ENCODE measurements around the gene SLC12A3.
A peak's percentile ranks its signal among the peaks of the same experiment; 100 is the strongest.

Gene SLC12A3

GRCh38 chr16:56956076-56956475, 91.1 kb downstream of the SLC12A3 start:
- Histone ChIP-seq H3K4me1 (ENCODE audit: insufficient read depth, low read length) (no peaks in the 10 kb centered on the region), H3K36me3 (ENCODE audit: insufficient read depth, low read length) (no peaks in the 10 kb centered on the region), H3K9me3 (ENCODE audit: control insufficient read depth, insufficient read depth, low read length) (no peaks in the 10 kb centered on the region), H3K9ac (ENCODE audit: low read depth, low read length) (no peak overlapping the region)

GRCh38 chr16:56956756-56957155, 91.7 kb downstream of the SLC12A3 start:
- Histone ChIP-seq H3K9ac (ENCODE audit: low read depth, low read length) (no peak overlapping the region), H3K4me1 (ENCODE audit: insufficient read depth, low read length) (no peaks in the 10 kb centered on the region)

GRCh38 chr16:56960681-56961281, 95.8 kb downstream of the SLC12A3 start:
- H3K4me1 ChIP-seq (ENCODE audit: insufficient read depth, low read length), result no peaks in the 10 kb centered on the region; the same call in 1 of the 2 replicates
- H3K9me3 ChIP-seq (ENCODE audit: control insufficient read depth, insufficient read depth, low read length), result no peaks in the 10 kb centered on the region
- no peaks in the 10 kb centered on the region for H3K36me3 ChIP-seq (ENCODE audit: insufficient read depth, low read length)
- no peak overlapping the region for H3K9ac ChIP-seq (ENCODE audit: low read depth, low read length)

More at GRCh38 chr16:56956756-56957155, 91.7 kb downstream of the SLC12A3 start:
- Histone ChIP-seq H3K9me3 (ENCODE audit: control insufficient read depth, insufficient read depth, low read length) (no peaks in the 10 kb centered on the region), H3K36me3 (ENCODE audit: insufficient read depth, low read length) (no peaks in the 10 kb centered on the region)

DNA sequence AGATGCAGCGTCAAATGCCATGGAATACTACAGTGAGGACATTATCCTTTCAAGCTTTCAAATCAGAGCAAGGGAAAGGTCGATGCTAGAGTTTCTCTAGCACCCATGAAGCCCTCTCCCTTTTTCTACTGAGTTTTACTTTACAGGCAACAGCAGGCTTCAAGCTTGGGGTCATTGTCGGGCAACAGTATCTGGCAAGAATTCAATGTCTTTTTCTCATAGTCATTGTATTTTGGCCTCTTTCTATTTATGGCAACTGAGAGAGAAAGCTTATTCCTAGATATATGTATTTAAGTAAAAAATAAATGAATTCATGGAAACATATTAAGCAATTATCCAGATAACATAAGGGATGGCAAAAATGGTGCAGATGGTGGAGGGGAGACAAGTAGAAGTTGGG, 96.4 kb downstream of the SLC12A3 start:
- H3K9me3 ChIP-seq (ENCODE audit: control insufficient read depth, insufficient read depth, low read length), result no peaks in the 10 kb centered on the region
- no peaks in the 10 kb centered on the region; the same call in 1 of the 2 replicates for H3K4me1 ChIP-seq (ENCODE audit: insufficient read depth, low read length)
- no peaks in the 10 kb centered on the region for H3K36me3 ChIP-seq (ENCODE audit: insufficient read depth, low read length)
- H3K9ac ChIP-seq (ENCODE audit: low read depth, low read length), result no peak overlapping the region

- no peaks in the 10 kb centered on the region for H3K9me3 ChIP-seq (ENCODE audit: control insufficient read depth, insufficient read depth, low read length)
- H3K9ac ChIP-seq (ENCODE audit: low read depth, low read length), result no peak within 1 kb of the TSS
- no peaks in the 10 kb centered on the region; the same call in 1 of the 2 replicates for H3K4me1 ChIP-seq (ENCODE audit: insufficient read depth, low read length)
- no peaks in the 10 kb centered on the region for H3K36me3 ChIP-seq (ENCODE audit: insufficient read depth, low read length)
Measured at GRCh38 chr16:56961851-56962281, 96.9 kb downstream of the SLC12A3 start, which contains the start of gene CETP. CETP (plus strand) TSS chr16:56961950; CDS start chr16:56961980, 30 bp downstream.

DNA sequence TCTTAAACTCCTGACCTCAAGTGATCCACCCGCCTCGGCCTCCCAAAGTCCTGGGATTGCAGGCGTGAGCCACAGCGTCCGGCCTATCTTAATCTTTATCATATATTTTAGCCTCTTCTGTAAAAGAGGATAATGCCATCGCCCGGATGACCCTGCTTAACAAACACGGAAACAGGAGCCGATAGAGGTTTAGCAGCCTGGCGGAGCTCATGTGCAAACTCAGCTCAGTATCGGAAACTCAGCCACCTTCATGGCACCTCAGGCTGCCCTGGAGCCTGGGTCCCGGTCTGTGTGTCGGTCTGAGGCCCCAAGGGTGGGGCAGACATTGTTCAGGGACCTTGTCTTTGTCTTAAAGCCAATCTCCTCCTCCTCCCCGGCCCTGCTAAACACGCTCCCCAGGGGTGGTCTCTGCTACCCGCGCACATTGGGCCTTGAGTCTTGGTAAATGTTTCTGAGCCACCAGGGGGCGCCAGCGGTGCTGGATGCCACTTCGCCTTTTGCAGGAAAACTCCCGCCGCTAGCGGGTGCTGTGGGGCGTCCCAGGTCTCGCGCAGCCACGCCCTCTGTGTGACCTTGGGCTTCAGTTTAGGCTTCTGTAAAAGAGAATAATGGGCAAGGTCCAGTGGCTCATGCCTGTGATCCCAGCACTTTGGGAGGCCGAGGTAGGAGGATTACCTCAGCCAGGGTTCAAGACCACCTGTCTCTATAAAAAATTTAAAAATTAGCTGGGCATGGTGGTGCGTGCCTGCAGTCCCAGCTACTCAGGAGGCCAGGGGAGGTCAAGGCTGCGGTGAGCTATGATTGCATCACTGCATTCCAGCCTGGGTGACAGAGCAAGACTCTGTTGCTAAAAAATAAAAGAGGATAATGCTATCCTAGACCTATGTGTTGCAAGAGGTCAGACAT, 99.5 kb downstream of the SLC12A3 start:
- no peaks in the 10 kb centered on the region; the same call in 1 of the 2 replicates for H3K4me1 ChIP-seq (ENCODE audit: insufficient read depth, low read length)
- no peaks in the 10 kb centered on the region for H3K9me3 ChIP-seq (ENCODE audit: control insufficient read depth, insufficient read depth, low read length)
- peak overlapping the region; percentile 35; the same call in 1 of the 2 replicates for H3K9ac ChIP-seq (ENCODE audit: low read depth, low read length)
- no peaks in the 10 kb centered on the region for H3K36me3 ChIP-seq (ENCODE audit: insufficient read depth, low read length)

All from ES-I3 (cell line).